ENCODE results near the gene UPK1A.

Gene UPK1A

DNA sequence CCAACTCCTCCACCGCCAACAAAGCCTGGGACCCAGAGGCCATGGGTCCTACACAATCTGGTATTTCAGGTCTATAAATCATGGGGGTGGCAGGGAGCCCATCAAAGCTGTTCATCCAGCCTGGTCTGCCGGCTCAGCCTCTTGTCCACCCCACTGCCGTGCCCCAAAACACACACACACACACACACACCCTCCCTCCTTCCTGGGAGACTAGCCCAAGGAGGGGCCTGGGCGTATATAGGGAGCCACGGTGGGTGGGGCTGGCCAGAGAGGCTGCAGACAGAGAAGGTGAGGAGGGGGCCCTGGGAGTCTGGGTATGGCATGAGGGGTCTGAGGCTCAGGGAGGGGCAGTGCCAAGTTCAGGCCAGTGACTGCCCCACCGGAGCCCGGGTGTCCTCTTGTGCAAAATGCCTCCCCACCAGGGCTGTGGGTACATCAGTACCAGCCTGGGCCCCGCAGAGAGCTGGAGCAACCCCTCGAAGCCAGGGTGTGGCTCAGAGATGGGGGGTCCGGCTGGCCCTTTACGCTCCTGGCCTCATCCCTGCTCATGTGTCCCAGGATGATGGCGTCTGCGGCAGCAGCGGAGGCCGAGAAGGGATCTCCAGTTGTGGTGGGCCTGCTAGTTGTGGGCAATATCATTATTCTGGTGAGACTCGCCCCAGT lies at the start of gene UPK1A:
Gene UPK1A, plus strand, starts transcription at position 267 of the 663 bp plus-strand sequence. Its CDS starts 296 bp downstream, at position 563.
- no peak for DNase-seq (ENCODE audit: low spot score in 2 of 2)
- H3K9me3 ChIP-seq: no peaks in the 10 kb centered on the region
- in situ Hi-C loops (cut with MboI; ENCODE audit: low sequenced_read_pairs): no loop called here
- H3K27me3 ChIP-seq (ENCODE audit: low read depth): peaks cover 14% of the 10 kb centered on the region; the same call in 1 of the 2 replicates
- H3K4me1 ChIP-seq: peaks cover 4% of the 10 kb centered on the region
- H3K4me3 ChIP-seq: no peak within 1 kb of the TSS
- H3K36me3 ChIP-seq (replicated peaks): no peaks in the 10 kb centered on the region

DNA sequence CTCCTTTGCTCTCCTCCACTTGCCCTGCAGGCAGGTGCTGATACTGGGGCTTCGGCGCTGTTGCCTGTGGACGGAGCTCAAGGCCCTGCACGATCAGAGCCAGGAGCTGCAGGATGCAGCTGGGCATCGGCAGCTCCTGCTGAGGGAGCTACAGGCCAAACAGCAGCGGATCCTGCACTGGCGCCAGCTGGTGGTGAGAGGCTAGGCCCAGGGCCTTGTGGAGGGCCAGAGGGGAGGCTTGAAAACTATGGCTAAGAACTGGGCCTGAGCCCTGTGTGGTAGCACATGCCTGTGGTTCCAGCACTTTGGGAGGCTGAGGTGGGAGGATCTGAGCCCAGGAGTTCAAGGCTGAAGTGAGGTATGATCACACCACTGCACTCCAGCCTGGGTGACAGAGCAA lies 47.5 kb upstream of the UPK1A start:
- no peak for DNase-seq (ENCODE audit: low spot score in 2 of 2)
- in situ Hi-C loops (cut with MboI; ENCODE audit: low sequenced_read_pairs): no loop called here
- H3K36me3 ChIP-seq (replicated peaks): peaks cover 25% of the 10 kb centered on the region

DNA sequence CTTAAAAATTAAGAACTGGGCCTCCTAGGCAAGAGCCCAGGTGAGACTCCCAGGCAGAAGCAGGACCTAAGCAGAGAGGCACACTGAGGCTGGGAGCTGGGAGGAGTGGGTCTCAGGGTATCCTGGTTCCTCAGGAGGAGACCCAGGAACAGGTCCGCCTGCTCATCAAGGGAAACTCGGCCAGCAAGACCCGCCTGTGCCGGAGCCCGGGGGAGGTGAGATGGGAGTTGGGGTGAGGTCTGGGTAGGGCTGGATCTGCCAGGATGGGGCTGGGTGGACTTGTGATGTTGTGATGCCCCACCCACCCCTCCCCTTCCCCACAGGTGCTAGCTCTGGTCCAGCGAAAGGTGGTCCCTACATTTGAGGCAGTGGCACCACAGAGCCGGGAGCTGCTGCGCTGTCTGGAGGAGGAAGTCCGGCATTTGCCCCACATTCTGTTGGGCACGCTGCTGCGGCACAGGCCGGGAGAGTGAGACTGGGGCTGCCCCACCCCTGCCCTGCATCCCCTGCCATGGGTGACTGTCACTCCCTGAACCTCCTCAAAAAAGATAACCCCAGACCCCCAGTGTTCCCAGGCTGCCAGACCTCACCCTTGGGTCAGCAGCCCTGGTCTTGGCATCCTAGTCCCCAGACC lies 46.9 kb upstream of the UPK1A start:
- no peak overlapping the region for H3K4me3 ChIP-seq
- DNase-seq (ENCODE audit: low spot score in 2 of 2): no peak
- H3K27me3 ChIP-seq (ENCODE audit: low read depth): no peaks in the 10 kb centered on the region
- peaks cover 25% of the 10 kb centered on the region for H3K36me3 ChIP-seq (replicated peaks)
- in situ Hi-C loops (cut with MboI; ENCODE audit: low sequenced_read_pairs): no loop called here
- no peaks in the 10 kb centered on the region for H3K4me1 ChIP-seq
- no peaks in the 10 kb centered on the region for H3K9me3 ChIP-seq

More for the DNA sequence above, 47.5 kb upstream of the UPK1A start:
- no peaks in the 10 kb centered on the region for H3K9me3 ChIP-seq
- H3K27me3 ChIP-seq (ENCODE audit: low read depth): no peaks in the 10 kb centered on the region
- H3K4me1 ChIP-seq: no peaks in the 10 kb centered on the region
- H3K4me3 ChIP-seq: no peak overlapping the region

DNA sequence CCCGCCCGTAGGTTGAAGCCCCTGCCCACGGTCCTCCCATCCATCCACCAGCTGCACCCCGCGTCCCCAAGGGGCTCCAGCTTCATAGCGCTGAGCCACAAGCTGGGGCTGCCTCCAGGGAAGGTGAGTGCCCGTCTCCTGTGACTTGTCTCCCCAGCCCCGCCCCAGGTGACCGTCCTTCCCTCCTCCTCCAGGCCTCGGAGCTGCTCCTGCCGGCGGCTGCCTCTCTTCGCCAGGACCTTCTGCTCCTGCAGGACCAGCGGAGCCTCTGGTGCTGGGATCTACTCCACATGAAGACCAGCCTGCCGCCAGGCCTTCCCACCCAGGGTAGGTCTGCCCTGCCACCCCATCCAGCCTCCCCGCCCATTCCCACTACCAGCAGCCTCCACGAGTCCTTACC lies 46.3 kb upstream of the UPK1A start:
- Histone ChIP-seq H3K9me3 (no peaks in the 10 kb centered on the region), H3K4me1 (no peaks in the 10 kb centered on the region), H3K36me3 (replicated peaks) (peaks cover 25% of the 10 kb centered on the region), H3K27me3 (ENCODE audit: low read depth) (no peaks in the 10 kb centered on the region), H3K4me3 (no peak overlapping the region)
- in situ Hi-C loops (cut with MboI; ENCODE audit: low sequenced_read_pairs): no loop called here
- DNase-seq (ENCODE audit: low spot score in 2 of 2): no peak

DNA sequence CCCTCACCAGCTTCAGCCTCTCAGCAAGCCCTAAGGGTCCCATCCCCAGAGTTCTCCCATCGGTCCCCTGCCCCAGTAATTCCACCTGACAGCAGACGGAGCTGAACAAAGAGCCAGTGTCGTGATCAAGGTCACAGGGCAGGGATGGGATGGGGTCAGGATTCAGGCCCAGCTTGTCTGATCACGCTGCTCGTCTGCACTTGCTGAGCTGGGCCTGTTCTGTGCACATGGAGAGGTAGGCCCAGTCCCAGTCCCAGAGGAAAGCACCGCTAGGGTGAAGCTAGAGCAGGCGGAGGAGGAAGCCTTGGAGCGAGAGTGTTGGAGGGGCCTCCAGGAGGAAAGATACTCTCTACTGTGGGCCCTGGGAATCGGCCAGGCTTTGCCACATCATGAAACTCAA lies 44.6 kb upstream of the UPK1A start:
- Histone ChIP-seq H3K4me1 (no peaks in the 10 kb centered on the region), H3K36me3 (replicated peaks) (peaks cover 19% of the 10 kb centered on the region), H3K4me3 (no peak overlapping the region), H3K27me3 (ENCODE audit: low read depth) (no peaks in the 10 kb centered on the region), H3K9me3 (no peaks in the 10 kb centered on the region)
- no peak for DNase-seq (ENCODE audit: low spot score in 2 of 2)
- in situ Hi-C loops (cut with MboI; ENCODE audit: low sequenced_read_pairs): no loop called here

DNA sequence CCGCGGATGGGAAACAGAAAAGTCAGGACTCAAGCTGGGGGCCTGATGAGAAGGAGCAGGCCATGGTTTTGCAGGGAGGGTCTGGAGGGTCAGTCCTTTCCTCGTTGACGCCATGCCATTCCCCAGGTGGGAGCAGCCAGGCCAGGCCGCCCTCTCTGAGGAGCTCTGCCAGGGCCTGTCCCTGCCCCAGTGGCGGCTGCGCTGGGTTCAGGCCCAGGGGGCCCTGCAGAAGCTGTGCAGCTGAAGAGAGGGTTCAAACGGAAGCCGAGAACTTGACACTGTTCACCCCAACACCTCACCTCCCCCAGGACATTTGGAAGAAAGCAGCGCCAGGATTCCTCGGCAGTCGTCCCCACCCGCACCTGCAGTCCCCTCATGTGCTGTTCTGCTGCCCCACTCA lies 43.6 kb upstream of the UPK1A start:
- Histone ChIP-seq H3K9me3 (no peaks in the 10 kb centered on the region), H3K4me3 (no peak overlapping the region), H3K27me3 (ENCODE audit: low read depth) (no peaks in the 10 kb centered on the region), H3K4me1 (no peaks in the 10 kb centered on the region), H3K36me3 (replicated peaks) (peaks cover 10% of the 10 kb centered on the region)
- in situ Hi-C loops (cut with MboI; ENCODE audit: low sequenced_read_pairs): no loop called here
- DNase-seq (ENCODE audit: low spot score in 2 of 2): no peak

DNA sequence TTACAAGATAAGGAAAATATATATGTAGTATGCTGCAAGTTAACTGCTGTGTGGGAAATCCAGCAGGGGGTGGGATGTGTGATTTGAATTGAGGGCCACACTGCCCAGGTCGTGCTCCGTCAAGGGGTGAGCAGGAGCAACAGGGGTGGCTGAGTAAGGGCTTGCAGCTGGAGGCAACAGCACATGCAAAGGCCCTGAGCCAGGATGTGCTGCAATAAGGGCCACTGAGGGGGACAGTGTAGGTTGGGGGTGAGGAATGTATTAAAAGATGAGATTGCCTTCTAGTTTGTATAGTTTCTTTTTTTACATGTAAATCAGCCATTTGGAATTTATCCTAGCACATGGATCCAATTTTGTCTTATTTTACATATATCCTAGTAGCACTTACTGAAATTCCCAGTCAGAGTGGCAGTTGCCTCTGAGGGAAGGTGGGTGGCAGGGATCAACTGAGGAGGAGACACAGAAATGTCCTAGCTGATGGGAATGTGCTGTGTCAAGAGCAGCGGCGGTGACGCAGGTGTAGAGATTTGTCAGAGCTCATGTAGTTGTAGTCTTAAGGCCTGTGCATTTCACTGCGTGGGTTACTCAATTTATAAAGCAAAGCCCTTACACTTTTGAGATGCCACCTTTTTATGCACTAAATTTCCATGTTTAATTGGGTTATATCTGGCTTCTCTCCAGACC lies 42.8 kb upstream of the UPK1A start:
- Histone ChIP-seq H3K36me3 (replicated peaks) (peaks cover 10% of the 10 kb centered on the region), H3K4me1 (0 out of 2 replicates have a peak, but pooled peaks cover 2% of the 10 kb centered on the region), H3K4me3 (no peak overlapping the region), H3K9me3 (no peaks in the 10 kb centered on the region), H3K27me3 (ENCODE audit: low read depth) (no peaks in the 10 kb centered on the region)
- in situ Hi-C loops (cut with MboI; ENCODE audit: low sequenced_read_pairs): no loop called here
- no peak for DNase-seq (ENCODE audit: low spot score in 2 of 2)

DNA sequence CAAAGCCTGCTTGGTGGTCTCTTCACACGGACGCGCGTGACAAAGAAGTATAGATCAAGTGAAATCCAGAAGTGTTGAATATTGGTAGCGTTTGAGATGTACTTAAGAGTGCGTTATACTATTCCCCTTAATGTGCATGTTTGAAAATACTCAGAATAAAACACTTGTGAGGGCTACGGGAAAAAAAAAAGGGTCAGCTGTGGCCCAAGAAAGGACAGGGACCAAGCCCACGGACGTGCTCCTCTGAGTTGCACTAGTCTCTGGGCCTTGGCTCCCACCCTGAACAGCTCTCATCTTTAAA lies 38.1 kb upstream of the UPK1A start:
- H3K36me3 ChIP-seq (replicated peaks): peaks cover 30% of the 10 kb centered on the region
- H3K4me3 ChIP-seq: peak overlapping the region; percentile 99
- no peaks in the 10 kb centered on the region for H3K9me3 ChIP-seq
- in situ Hi-C loops (cut with MboI; ENCODE audit: low sequenced_read_pairs): no loop called here
- no peak for DNase-seq (ENCODE audit: low spot score in 2 of 2)
- H3K4me1 ChIP-seq: peaks cover 5% of the 10 kb centered on the region; the same call in 1 of the 2 replicates
- no peaks in the 10 kb centered on the region for H3K27me3 ChIP-seq (ENCODE audit: low read depth)

DNA sequence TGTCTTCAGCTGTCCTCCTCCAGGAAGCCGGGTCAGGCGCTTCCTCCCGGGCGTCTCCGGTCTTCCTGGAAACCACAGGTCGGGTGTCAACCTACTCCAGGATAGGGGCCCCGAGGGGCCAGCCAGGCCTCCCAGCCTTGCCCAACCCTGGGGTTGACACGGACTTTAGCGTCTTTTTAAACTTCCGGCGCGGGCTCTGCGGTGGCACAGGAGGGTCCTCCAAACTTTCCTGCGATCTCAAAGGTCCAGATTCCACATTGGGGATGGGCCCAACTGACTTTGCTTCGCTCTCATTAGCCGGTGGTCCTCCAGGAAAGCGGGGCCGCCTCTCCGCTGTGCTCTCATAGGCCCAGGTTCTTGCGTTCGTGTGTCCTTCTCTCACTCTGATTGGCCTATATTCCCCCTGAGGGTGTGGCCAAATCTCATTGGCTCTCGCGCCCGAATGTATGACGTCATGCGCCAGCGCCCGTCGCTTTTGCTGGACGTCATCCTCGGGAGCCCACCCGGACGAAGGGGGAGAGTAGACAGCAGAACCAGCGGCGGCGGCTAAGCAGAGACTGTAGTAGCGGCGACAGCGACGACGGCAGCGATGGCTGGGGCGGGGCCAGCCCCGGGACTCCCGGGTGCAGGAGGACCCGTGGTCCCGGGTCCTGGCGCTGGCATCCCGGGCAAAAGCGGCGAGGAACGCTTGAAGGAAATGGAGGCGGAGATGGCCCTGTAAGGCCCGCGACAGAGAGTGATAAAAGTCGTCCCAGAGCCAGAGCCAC lies 37.6 kb upstream of the UPK1A start, which contains the start of gene RBM42:
Gene RBM42, plus strand, starts transcription at position 472 of the 767 bp plus-strand sequence. Its CDS starts 118 bp downstream, at position 590.
- peak; percentile 98 to 99 for DNase-seq (ENCODE audit: low spot score in 2 of 2)

DNA sequence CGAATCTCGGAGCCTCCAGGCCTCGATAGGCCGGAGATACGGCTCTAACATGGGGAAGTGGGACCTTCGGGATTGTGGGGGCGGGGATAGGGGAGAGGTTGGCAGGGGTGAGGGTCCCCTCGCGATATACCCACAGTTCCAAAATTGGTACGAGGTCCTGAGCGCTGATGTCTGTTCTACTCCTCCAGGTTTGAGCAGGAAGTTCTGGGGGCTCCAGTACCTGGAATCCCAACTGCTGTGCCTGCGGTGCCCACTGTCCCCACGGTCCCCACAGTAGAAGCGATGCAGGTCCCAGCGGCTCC lies 37.0 kb upstream of the UPK1A start:
- H3K4me3 ChIP-seq: peak overlapping the region; percentile 99
- peaks cover 5% of the 10 kb centered on the region; the same call in 1 of the 2 replicates for H3K4me1 ChIP-seq
- no peaks in the 10 kb centered on the region for H3K27me3 ChIP-seq (ENCODE audit: low read depth)
- no peak for DNase-seq (ENCODE audit: low spot score in 2 of 2)
- no peaks in the 10 kb centered on the region for H3K9me3 ChIP-seq
- H3K36me3 ChIP-seq (replicated peaks): peaks cover 37% of the 10 kb centered on the region
- in situ Hi-C loops (cut with MboI; ENCODE audit: low sequenced_read_pairs): no loop called here

More for the DNA sequence above, 37.6 kb upstream of the UPK1A start, which contains the start of gene RBM42:
- in situ Hi-C loops (cut with MboI; ENCODE audit: low sequenced_read_pairs): no loop called here
- H3K36me3 ChIP-seq (replicated peaks): peaks cover 34% of the 10 kb centered on the region
- peaks cover 5% of the 10 kb centered on the region; the same call in 1 of the 2 replicates for H3K4me1 ChIP-seq
- peak within 1 kb of the TSS; percentile 99 for H3K4me3 ChIP-seq
- no peaks in the 10 kb centered on the region for H3K27me3 ChIP-seq (ENCODE audit: low read depth)
- no peaks in the 10 kb centered on the region for H3K9me3 ChIP-seq

DNA sequence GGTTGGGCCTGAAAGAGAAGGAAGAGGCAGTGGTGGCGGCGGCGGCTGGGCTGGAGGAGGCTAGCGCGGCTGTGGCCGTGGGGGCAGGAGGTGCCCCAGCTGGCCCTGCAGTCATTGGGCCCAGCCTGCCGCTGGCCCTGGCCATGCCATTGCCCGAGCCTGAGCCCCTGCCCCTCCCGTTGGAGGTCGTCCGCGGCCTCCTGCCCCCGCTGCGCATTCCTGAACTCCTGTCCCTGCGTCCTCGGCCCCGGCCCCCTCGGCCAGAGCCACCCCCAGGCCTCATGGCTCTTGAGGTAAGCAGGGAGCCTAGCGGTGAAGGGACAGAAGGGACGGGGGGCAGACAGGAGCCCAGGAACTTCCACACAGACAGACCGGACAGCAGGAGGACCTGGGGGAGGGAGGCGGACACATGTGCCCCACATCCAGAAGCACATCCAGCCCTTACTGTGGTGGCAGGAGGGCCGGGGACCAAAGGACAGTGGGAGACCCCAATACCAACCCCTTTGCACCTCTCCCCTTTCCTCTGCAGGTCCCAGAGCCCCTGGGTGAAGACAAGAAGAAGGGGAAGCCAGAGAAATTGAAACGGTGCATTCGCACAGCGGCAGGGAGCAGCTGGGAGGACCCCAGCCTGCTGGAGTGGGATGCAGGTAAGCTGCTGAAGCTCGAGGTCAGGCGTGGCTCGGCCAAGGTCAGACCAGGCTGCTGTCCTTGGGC lies 32.4 kb upstream of the UPK1A start:
- DNase-seq (ENCODE audit: low spot score in 2 of 2): no peak
- Histone ChIP-seq H3K4me3 (no peak overlapping the region), H3K4me1 (peaks cover 3% of the 10 kb centered on the region; the same call in 1 of the 2 replicates), H3K36me3 (replicated peaks) (peaks cover 64% of the 10 kb centered on the region), H3K27me3 (ENCODE audit: low read depth) (no peaks in the 10 kb centered on the region), H3K9me3 (no peaks in the 10 kb centered on the region)
- in situ Hi-C loops (cut with MboI; ENCODE audit: low sequenced_read_pairs): no loop called here

DNA sequence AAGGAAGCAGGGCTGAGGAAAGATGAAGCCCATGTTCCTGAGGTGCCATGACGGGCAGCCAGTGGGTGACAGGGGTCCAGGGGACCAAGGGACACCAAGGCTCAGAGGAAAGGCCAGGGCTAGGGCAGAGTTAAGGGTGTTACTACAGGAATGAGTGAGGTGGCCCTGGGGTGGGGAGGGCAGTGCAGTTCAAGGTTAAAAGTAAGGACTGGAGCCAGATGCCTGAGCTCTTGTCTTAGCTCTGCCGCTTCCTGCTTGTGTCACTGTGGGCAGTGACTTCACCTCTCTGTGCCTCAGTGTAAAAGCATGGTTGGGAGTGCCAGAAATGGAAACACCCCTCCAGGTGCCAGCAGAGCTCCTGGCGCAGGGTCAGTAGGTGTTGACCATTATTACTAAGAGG lies 29.7 kb upstream of the UPK1A start:
- H3K36me3 ChIP-seq (replicated peaks): peaks cover 49% of the 10 kb centered on the region

DNA sequence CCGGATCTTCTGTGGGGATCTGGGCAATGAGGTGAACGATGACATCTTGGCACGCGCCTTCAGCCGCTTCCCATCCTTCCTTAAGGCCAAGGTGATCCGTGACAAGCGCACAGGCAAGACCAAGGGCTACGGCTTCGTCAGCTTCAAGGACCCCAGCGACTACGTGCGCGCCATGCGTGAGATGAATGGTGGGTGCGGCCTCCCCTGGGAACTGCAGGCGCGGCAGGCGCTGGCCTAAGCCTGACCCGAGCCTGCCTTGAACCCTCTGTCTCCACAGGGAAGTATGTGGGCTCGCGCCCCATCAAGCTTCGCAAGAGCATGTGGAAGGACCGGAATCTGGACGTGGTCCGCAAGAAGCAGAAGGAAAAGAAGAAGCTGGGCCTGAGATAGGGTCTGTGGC lies 29.2 kb upstream of the UPK1A start:
- H3K9me3 ChIP-seq: no peaks in the 10 kb centered on the region
- no peaks in the 10 kb centered on the region for H3K27me3 ChIP-seq (ENCODE audit: low read depth)
- no peak for DNase-seq (ENCODE audit: low spot score in 2 of 2)
- H3K4me1 ChIP-seq: no peaks in the 10 kb centered on the region
- H3K36me3 ChIP-seq (replicated peaks): peaks cover 44% of the 10 kb centered on the region
- in situ Hi-C loops (cut with MboI; ENCODE audit: low sequenced_read_pairs): no loop called here
- no peak overlapping the region for H3K4me3 ChIP-seq

More for the DNA sequence above, 29.7 kb upstream of the UPK1A start:
- Histone ChIP-seq H3K4me1 (no peaks in the 10 kb centered on the region), H3K4me3 (no peak overlapping the region), H3K27me3 (ENCODE audit: low read depth) (no peaks in the 10 kb centered on the region), H3K9me3 (no peaks in the 10 kb centered on the region)
- no peak for DNase-seq (ENCODE audit: low spot score in 2 of 2)
- in situ Hi-C loops (cut with MboI; ENCODE audit: low sequenced_read_pairs): no loop called here
